ENCODE measurements around the gene KRT79. TPM values are rescaled to one million over a fixed set of nuclear protein-coding genes. Genes with fewer than 3 reads are reported as not detected.

Gene KRT79
- total and polyA plus RNA-seq, 9 of the 15 experiments (the other 6 are each of a cell fraction or from before 2014, with no cell fraction given) = 0.03 to 2.3 (median 0.23) TPM; not detected in 2

GRCh38 chr12:52865090-52865944, 31.2 kb upstream of the KRT79 start:
- in situ Hi-C loops (cut with MboI) (loop anchor here (5.0 kb wide), 1 partner anchor 283 kb away; no protein-coding TSS in a partner anchor), intact Hi-C loops (cut with micrococcal nuclease) (no loop called here)
- Histone ChIP-seq H3K9me3 (replicated peaks; ENCODE audit: control insufficient read depth, insufficient read depth, low read depth, low read length) (no peaks in the 10 kb centered on the region), H3K4me1 (replicated peaks in 1 of 2; ENCODE audit: control insufficient read depth in 2 of 2, insufficient read depth in 2 of 2, low read length in 2 of 2) (peaks cover 0 to 1% of the 10 kb centered on the region in 2 experiments; a peak in 2 of 5 replicates), H3K27me3 (ENCODE audit: control insufficient read depth in 2 of 2, insufficient read depth in 2 of 2, low read length in 2 of 2) (peaks cover 2 to 14% of the 10 kb centered on the region in 2 experiments; a peak in 2 of 5 replicates), H3K9ac (ENCODE audit: insufficient read depth in 1 of 2, low read depth in 2 of 2, low read length in 2 of 2) (peak overlapping the region in 1 of 2 experiments; percentile 30; a peak in 1 of 4 replicates), H3K9me1 (ENCODE audit: control insufficient read depth, insufficient read depth, low read length) (no peaks in the 10 kb centered on the region), H2AFZ (ENCODE audit: low read depth, low read length) (no peak overlapping the region), H3K27ac (ENCODE audit: extremely low read depth, low read depth, low read length) (no peak overlapping the region), H3K79me2 (ENCODE audit: control insufficient read depth, insufficient read depth, low read length) (no peaks in the 10 kb centered on the region), H3K36me3 (ENCODE audit: control insufficient read depth, insufficient read depth, low read length) (no peaks in the 10 kb centered on the region), H3K4me2 (ENCODE audit: insufficient read depth, low read length) (no peak overlapping the region; the same call in 1 of the 2 replicates), H3K4me3 (no peak overlapping the region), H4K20me1 (replicated peaks; ENCODE audit: control insufficient read depth, insufficient read depth, low read length) (no peaks in the 10 kb centered on the region; the same call in 1 of the 2 replicates)
- peak; percentile 72 to 75 (median 74) for DNase-seq (ENCODE audit: extremely low read depth in 1 of 4, low spot score in 3 of 4)
- BruUV-seq (replicated peaks) = no TSS peak
- ATAC-seq = peak; percentile 86
- ChIA-PET POLR2A (interaction anchor here (0.6 to 1.2 kb wide), 5 partner anchors 9 to 488 kb away, joined by 3 to 5 read pairs (median 3); no protein-coding TSS in a partner anchor), CTCF (ENCODE audit: low intra/inter-chr PET ratio) (interaction anchor here (1.0 to 1.3 kb wide), 3 partner anchors 280 to 709 kb away, joined by 3 to 6 read pairs (median 3); no protein-coding TSS in a partner anchor)
- 33% methylated on average over 10 of the region's 10 CpGs for WGBS (ENCODE audit: insufficient coverage, low coverage, missing lambda C conversion rate)
- peak; percentile 83 for FAIRE-seq
- TF ChIP-seq CREB3 (tag; conservative IDR thresholded peaks at IDR 0.05; ENCODE audit: low read depth) = no peak
- no peak for TF ChIP-seq ARID1B (IDR thresholded peaks at IDR 0.05)
- no peak for TF ChIP-seq ZNF347 (CRISPR knock-in tag; IDR thresholded peaks at IDR 0.05; ENCODE audit: low read depth)
- peak in 1 of 3 experiments; percentile 11 for TF ChIP-seq YY1 (IDR thresholded peaks at IDR 0.05; ENCODE audit: borderline replicate concordance in 1 of 3, control insufficient read depth in 1 of 3, extremely low read depth in 1 of 3, insufficient read depth in 3 of 3, insufficient read length in 1 of 3, insufficient replicate concordance in 2 of 3, low read depth in 1 of 3, low read length in 2 of 3)
- no peak for TF ChIP-seq ZNF384 (IDR thresholded peaks at IDR 0.05; ENCODE audit: low read depth, low read length)
- no peak for TF ChIP-seq NCOR1 (IDR thresholded peaks at IDR 0.05)
- no peak for TF ChIP-seq MITF (IDR thresholded peaks at IDR 0.05)
- no peak for TF ChIP-seq SAFB2 (IDR thresholded peaks at IDR 0.05; ENCODE audit: borderline replicate concordance, low read depth, low read length, severe bottlenecking)
- TF ChIP-seq SUPT5H (IDR thresholded peaks at IDR 0.05) = no peak
- peak; percentile 72 for TF ChIP-seq SMC3 (conservative IDR thresholded peaks at IDR 0.05; ENCODE audit: insufficient read depth, low read depth, low read length)
- TF ChIP-seq TEAD4 (IDR thresholded peaks at IDR 0.05; ENCODE audit: low read length) = 0 out of 2 replicates have a peak, but pooled peaks have one; percentile 25
- no peak for TF ChIP-seq TEAD4 (CRISPR knock-in tag; IDR thresholded peaks at IDR 0.05; ENCODE audit: borderline replicate concordance)
- no peak for TF ChIP-seq MIER1 (IDR thresholded peaks at IDR 0.05; ENCODE audit: low read depth)
- TF ChIP-seq ZNF224 (CRISPR knock-in tag; IDR thresholded peaks at IDR 0.05) = no peak
- 0 out of 2 replicates have a peak, but pooled peaks have one; percentile 18 for TF ChIP-seq CC2D1A (IDR thresholded peaks at IDR 0.05)
- peak; percentile 41; the same call in 1 of the 2 replicates for TF ChIP-seq KLF16 (IDR thresholded peaks at IDR 0.05)
- no peak for TF ChIP-seq HEY1 (CRISPR knock-in tag; IDR thresholded peaks at IDR 0.05; ENCODE audit: borderline replicate concordance)
- TF ChIP-seq STAG1 (CRISPR knock-in tag; IDR thresholded peaks at IDR 0.05; ENCODE audit: borderline replicate concordance) = peak; percentile 54; the same call in 1 of the 2 replicates
- no peak for TF ChIP-seq HNRNPLL (IDR thresholded peaks at IDR 0.05; ENCODE audit: low read depth, low read length, poor library complexity, severe bottlenecking)

Data from K562 (cell line).